GM18868 (cell line): ENCODE data around the gene CTU1.

Experiments used
- ATAC-seq: cut with Tn5 transposase; IDR thresholded peaks from one replicate; pipeline ENCODE4 v1.9.1; 2021; ENCODE audit warnings: mild to moderate bottlenecking, moderate library complexity; ENCODE audit not compliant: unreplicated experiment

Gene CTU1

GRCh38 chr19:51135004-51135403 is 26.8 kb upstream of the CTU1 start:
- ATAC-seq: no peak

GRCh38 chr19:51131780-51132680 is 23.8 kb upstream of the CTU1 start:
- ATAC-seq: no peak

GRCh38 chr19:51129716-51130115 is 21.5 kb upstream of the CTU1 start:
- ATAC-seq: no peak

GRCh38 chr19:51128227-51128626 is 20.0 kb upstream of the CTU1 start:
- ATAC-seq: no peak

- no peak for ATAC-seq
Observed at GRCh38 chr19:51127755-51128154, 19.5 kb upstream of the CTU1 start.

GRCh38 chr19:51127032-51127431 is 18.8 kb upstream of the CTU1 start:
- no peak for ATAC-seq

GRCh38 chr19:51125421-51126075 is 17.3 kb upstream of the CTU1 start:
- ATAC-seq: no peak

- no peak for ATAC-seq
Observed at GRCh38 chr19:51124729-51125128, 16.5 kb upstream of the CTU1 start, which contains the start of gene SIGLEC9. Gene SIGLEC9 (plus strand): TSS chr19:51124906. CDS start chr19:51124975, 69 bp downstream.

GRCh38 chr19:51124216-51124615 is 16.0 kb upstream of the CTU1 start:
- ATAC-seq: no peak

- ATAC-seq: no peak
Observed at GRCh38 chr19:51123802-51124201, 15.6 kb upstream of the CTU1 start.

- no peak for ATAC-seq
Observed at GRCh38 chr19:51123381-51123800, 15.2 kb upstream of the CTU1 start.

- ATAC-seq: no peak
Observed at GRCh38 chr19:51122112-51122981, 14.1 kb upstream of the CTU1 start.

- no peak for ATAC-seq
Observed at GRCh38 chr19:51121257-51121656, 13.0 kb upstream of the CTU1 start.

GRCh38 chr19:51120160-51120559 is 12.0 kb upstream of the CTU1 start:
- ATAC-seq: no peak

- ATAC-seq: no peak
Observed at GRCh38 chr19:51119611-51120010, 11.4 kb upstream of the CTU1 start.

GRCh38 chr19:51119101-51119500 is 10.9 kb upstream of the CTU1 start:
- ATAC-seq: no peak

- no peak for ATAC-seq
Observed at GRCh38 chr19:51116736-51117286, 8.6 kb upstream of the CTU1 start.

GRCh38 chr19:51114087-51114729 is 6.0 kb upstream of the CTU1 start:
- ATAC-seq: no peak

GRCh38 chr19:51111606-51112005 is 3.4 kb upstream of the CTU1 start:
- ATAC-seq: no peak

- ATAC-seq: no peak
Observed at GRCh38 chr19:51110666-51110971, 2.4 kb upstream of the CTU1 start.

GRCh38 chr19:51108805-51109146 is 567 bp upstream of the CTU1 start:
- peak; percentile 20 for ATAC-seq
